ENCODE results near the gene SLC27A1.

The SLC27A1 gene

GRCh38 chr19:17512574-17512939 is 42.2 kb downstream of the SLC27A1 start:
- peak overlapping the region; percentile 74 for H3K4me3 ChIP-seq (ENCODE audit: low read depth, low read length)
- TF ChIP-seq ZNF501 (tag by site-specific recombination; IDR thresholded peaks at IDR 0.05) (no peak), ZNF169 (tag by site-specific recombination; IDR thresholded peaks at IDR 0.05) (no peak), PBX3 (CRISPR knock-in tag; IDR thresholded peaks at IDR 0.05) (no peak), ZFHX2 (tag by site-specific recombination; conservative IDR thresholded peaks at IDR 0.05) (no peak), ZNF223 (tag by site-specific recombination; IDR thresholded peaks at IDR 0.05) (no peak), MZF1 (tag by site-specific recombination; IDR thresholded peaks at IDR 0.05; ENCODE audit: borderline replicate concordance) (no peak), ZNF837 (tag by site-specific recombination; IDR thresholded peaks at IDR 0.05) (no peak), ZNF350 (tag by site-specific recombination; IDR thresholded peaks at IDR 0.05) (no peak), ZNF394 (tag by site-specific recombination; IDR thresholded peaks at IDR 0.05; ENCODE audit: borderline replicate concordance) (no peak), EGR2 (tag by site-specific recombination; IDR thresholded peaks at IDR 0.05; ENCODE audit: low read depth) (no peak), AEBP2 (tag by site-specific recombination; IDR thresholded peaks at IDR 0.05; ENCODE audit: borderline replicate concordance) (no peak), ZNF660 (tag by site-specific recombination; IDR thresholded peaks at IDR 0.05) (no peak), GLIS2 (tag by site-specific recombination; IDR thresholded peaks at IDR 0.05) (no peak), ZNF843 (tag by site-specific recombination; IDR thresholded peaks at IDR 0.05) (no peak), ZBTB21 (tag by site-specific recombination; IDR thresholded peaks at IDR 0.05) (no peak), ZBTB7A (tag by site-specific recombination; IDR thresholded peaks at IDR 0.05; ENCODE audit: low read depth) (no peak)
- TF ChIP-seq, protein P1, sequence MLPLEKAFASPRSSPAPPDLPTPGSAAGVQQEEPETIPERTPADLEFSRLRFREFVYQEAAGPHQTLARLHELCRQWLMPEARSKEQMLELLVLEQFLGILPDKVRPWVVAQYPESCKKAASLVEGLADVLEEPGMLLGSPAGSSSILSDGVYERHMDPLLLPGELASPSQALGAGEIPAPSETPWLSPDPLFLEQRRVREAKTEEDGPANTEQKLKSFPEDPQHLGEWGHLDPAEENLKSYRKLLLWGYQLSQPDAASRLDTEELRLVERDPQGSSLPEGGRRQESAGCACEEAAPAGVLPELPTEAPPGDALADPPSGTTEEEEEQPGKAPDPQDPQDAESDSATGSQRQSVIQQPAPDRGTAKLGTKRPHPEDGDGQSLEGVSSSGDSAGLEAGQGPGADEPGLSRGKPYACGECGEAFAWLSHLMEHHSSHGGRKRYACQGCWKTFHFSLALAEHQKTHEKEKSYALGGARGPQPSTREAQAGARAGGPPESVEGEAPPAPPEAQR (tag by site-specific recombination; IDR thresholded peaks at IDR 0.05) = no peak
- H3K36me3 ChIP-seq (ENCODE audit: control insufficient read depth in 2 of 2, insufficient read depth in 1 of 2, low read length in 2 of 2) = peaks cover 7 to 13% of the 10 kb centered on the region in 2 experiments; a peak in 2 of 3 replicates
- no peaks in the 10 kb centered on the region; the same call in 1 of the 2 replicates for H3K9me3 ChIP-seq (ENCODE audit: control insufficient read depth, insufficient read depth, low read depth, low read length)
- POLR2A ChIA-PET = no interaction called here
- no peak overlapping the region for H3K27ac ChIP-seq (ENCODE audit: extremely low read depth, low read depth, low read length)
- CTCF ChIA-PET = interaction anchor here (1.3 to 3.4 kb wide), 2 partner anchors 17 to 71 kb away, joined by 5 to 20 read pairs; no protein-coding TSS in a partner anchor
- no peaks in the 10 kb centered on the region for H3K4me1 ChIP-seq (ENCODE audit: control insufficient read depth, insufficient read depth, low read length)

- ChIA-PET CTCF (interaction anchor here (1.2 kb wide), 1 partner anchor 20 kb away, joined by 5 read pairs; no protein-coding TSS in a partner anchor), POLR2A (no interaction called here)
- TF ChIP-seq ZNF202 (tag by site-specific recombination; IDR thresholded peaks at IDR 0.05; ENCODE audit: borderline replicate concordance) (no peak), ZFP3 (tag by site-specific recombination; IDR thresholded peaks at IDR 0.05; ENCODE audit: low read depth) (0 out of 2 replicates have a peak, but pooled peaks have one; percentile 24)
- Histone ChIP-seq H3K27ac (ENCODE audit: extremely low read depth, low read depth, low read length) (no peak overlapping the region), H3K36me3 (ENCODE audit: control insufficient read depth in 2 of 2, insufficient read depth in 1 of 2, low read length in 2 of 2) (peaks cover 9 to 15% of the 10 kb centered on the region in 2 experiments), H3K9me3 (ENCODE audit: control insufficient read depth, insufficient read depth, low read depth, low read length) (no peaks in the 10 kb centered on the region; the same call in 1 of the 2 replicates), H3K4me1 (ENCODE audit: control insufficient read depth, insufficient read depth, low read length) (no peaks in the 10 kb centered on the region), H3K4me3 (ENCODE audit: low read depth, low read length) (no peak overlapping the region)
These were observed 45.3 kb downstream of the SLC27A1 start for GRCh38 chr19:17515408-17516149.
